Ishikawa (cell line): ENCODE results near the gene DENND1C.

ENCODE experiments used
- CEBPB ChIP-seq: IDR thresholded peaks from 2 replicates; pipeline ENCODE4 v1.6.1; 2012
- YY1 ChIP-seq: IDR thresholded peaks from 2 replicates; pipeline ENCODE4 v1.6.1; 2012; ENCODE audit warnings: low read depth

DNA sequence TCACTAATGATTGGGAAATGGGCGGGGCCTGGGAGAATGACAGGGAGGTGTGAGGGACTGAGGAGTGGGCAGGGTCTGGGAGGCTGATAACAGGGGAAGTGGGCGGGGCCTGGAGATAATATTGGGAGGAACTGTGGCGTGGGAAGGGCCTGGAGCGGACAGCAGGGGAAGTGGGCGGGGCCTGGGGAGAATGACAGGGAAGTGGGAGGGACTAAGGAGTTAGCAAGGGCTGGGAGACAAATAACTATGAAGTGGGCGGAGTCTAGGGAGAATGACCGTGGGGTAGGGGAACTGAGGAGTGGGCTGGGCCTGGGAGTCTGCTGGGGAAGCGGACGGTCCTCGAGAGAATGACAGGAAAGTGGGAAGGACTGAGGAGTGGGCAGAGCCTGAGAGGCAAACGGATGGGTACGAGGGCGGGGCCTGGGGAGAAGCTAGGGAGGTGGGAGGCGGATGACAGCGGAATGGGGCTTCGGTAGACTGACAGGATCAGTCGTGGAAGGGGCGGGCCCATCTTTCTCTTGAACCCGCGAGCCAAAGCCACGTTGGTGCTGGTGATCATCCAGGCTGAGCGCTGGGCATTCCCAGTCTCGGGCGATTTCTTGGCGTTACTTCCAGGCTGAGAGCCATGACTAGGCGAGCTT lies 34.6 kb upstream of the DENND1C start:
- TF ChIP-seq YY1, result no peak
- no peak for TF ChIP-seq CEBPB
